ENCODE measurements around the gene RNF123. TPM values are rescaled to one million over a fixed set of nuclear protein-coding genes. Genes with fewer than 3 reads are reported as not detected.

RNF123 gene
- total and polyA plus RNA-seq, 4 donors, result 22.2 to 45.0 (median 23.1) TPM

DNA sequence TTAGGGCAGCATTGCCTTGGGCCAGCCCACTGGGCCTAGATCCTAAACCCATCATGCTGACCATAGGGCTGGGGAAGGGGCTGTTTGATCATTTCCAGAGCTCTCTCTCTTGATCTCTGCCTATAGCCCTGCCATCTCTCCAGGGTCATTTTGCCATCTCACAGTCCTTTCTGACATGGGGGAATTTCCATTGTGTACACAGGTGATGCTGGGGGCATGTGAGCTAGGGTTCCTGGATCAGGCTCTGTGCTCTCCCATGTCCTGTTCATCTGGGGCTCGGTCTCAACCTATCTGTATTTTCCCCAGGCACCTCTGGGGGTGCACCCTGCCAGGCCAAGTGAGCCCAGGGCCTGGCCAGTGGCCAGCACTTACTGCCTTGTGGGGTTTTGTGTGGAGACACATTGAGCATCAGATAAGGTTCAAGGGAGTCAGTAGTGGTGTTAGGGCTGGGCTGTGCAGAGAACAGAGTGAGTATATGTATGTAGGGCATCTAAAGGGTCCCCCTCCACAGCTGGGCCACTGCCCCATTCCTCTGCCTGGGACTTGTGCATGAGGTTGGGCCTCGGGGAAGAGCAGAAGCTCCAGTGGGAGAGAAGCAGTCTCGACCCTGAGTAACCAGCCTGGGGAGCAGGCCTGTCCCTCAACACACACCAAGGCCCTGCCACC is 40.9 kb upstream of the RNF123 start:
- TF ChIP-seq, protein P1, sequence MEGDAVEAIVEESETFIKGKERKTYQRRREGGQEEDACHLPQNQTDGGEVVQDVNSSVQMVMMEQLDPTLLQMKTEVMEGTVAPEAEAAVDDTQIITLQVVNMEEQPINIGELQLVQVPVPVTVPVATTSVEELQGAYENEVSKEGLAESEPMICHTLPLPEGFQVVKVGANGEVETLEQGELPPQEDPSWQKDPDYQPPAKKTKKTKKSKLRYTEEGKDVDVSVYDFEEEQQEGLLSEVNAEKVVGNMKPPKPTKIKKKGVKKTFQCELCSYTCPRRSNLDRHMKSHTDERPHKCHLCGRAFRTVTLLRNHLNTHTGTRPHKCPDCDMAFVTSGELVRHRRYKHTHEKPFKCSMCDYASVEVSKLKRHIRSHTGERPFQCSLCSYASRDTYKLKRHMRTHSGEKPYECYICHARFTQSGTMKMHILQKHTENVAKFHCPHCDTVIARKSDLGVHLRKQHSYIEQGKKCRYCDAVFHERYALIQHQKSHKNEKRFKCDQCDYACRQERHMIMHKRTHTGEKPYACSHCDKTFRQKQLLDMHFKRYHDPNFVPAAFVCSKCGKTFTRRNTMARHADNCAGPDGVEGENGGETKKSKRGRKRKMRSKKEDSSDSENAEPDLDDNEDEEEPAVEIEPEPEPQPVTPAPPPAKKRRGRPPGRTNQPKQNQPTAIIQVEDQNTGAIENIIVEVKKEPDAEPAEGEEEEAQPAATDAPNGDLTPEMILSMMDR (IDR thresholded peaks at IDR 0.05; ENCODE audit: control extremely low read depth, extremely low read depth), result no peak
- peaks cover 0 to 8% (median 2%) of the 10 kb centered on the region in 5 donors for H3K4me1 ChIP-seq (ENCODE audit: control insufficient read depth in 5 of 5, insufficient read depth in 5 of 5, low read length in 5 of 5)

DNA sequence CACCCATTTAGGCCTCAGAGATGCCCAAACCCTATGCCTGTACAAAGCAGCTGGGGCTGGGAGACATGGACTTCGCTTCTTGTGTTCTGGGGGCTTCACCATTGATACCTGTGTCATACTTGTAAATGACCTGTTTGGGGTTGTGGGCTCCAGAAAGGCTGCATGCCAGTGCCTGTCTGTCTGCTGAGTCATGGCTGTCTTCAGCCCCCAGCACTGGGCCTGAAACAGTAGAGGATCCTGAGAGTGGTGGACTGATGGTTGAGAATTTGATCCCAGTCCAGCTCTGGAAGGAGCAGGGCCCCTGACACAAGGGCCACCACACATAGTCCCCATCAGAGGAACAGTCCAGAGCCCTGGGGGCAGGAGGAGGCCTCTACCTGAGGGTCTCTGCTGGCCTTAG is 39.8 kb upstream of the RNF123 start:
- no peak for DNase-seq
- Histone ChIP-seq H3K27ac (ENCODE audit: low read depth in 1 of 2, low read length in 1 of 2) (no peak overlapping the region), H3K9me3 (ENCODE audit: control insufficient read depth in 4 of 4, insufficient read depth in 3 of 4, low read length in 3 of 4) (no peaks in the 10 kb centered on the region), H3K27me3 (ENCODE audit: control insufficient read depth in 3 of 3, insufficient read depth in 3 of 3, low read length in 2 of 3) (no peaks in the 10 kb centered on the region), H3K9ac (ENCODE audit: insufficient read depth in 1 of 2, low read length in 2 of 2) (no peak overlapping the region), H3K4me1 (ENCODE audit: control insufficient read depth in 5 of 5, insufficient read depth in 5 of 5, low read length in 5 of 5) (peaks cover 0 to 8% (median 2%) of the 10 kb centered on the region in 5 donors), H3K36me3 (ENCODE audit: control insufficient read depth in 4 of 4, insufficient read depth in 4 of 4, low read length in 4 of 4) (no peaks in the 10 kb centered on the region), H3K4me3 (no peak overlapping the region)
- no peak for ATAC-seq (ENCODE audit: insufficient read depth, low FRiP score)
- TF ChIP-seq, protein P1 (IDR thresholded peaks at IDR 0.05; ENCODE audit: control extremely low read depth, extremely low read depth), result no peak
- WGBS, 2 donors, result 96 to 98% methylated on average over 1 of the region's 1 CpG

More for the DNA sequence above, 40.9 kb upstream of the RNF123 start:
- peak overlapping the region in 1 of 2 donors; percentile 54 for H3K27ac ChIP-seq (ENCODE audit: low read depth in 1 of 2, low read length in 1 of 2)
- no peak overlapping the region for H3K9ac ChIP-seq (ENCODE audit: insufficient read depth in 1 of 2, low read length in 2 of 2)
- H3K27me3 ChIP-seq (ENCODE audit: control insufficient read depth in 3 of 3, insufficient read depth in 3 of 3, low read length in 2 of 3), result no peaks in the 10 kb centered on the region
- no peak for ATAC-seq (ENCODE audit: insufficient read depth, low FRiP score)
- no peak overlapping the region for H3K4me3 ChIP-seq
- WGBS, 2 donors, result 85% methylated on average over 3 of the region's 3 CpGs
- no peaks in the 10 kb centered on the region for H3K36me3 ChIP-seq (ENCODE audit: control insufficient read depth in 4 of 4, insufficient read depth in 4 of 4, low read length in 4 of 4)
- no peak for DNase-seq
- no peaks in the 10 kb centered on the region for H3K9me3 ChIP-seq (ENCODE audit: control insufficient read depth in 4 of 4, insufficient read depth in 3 of 4, low read length in 3 of 4)

DNA sequence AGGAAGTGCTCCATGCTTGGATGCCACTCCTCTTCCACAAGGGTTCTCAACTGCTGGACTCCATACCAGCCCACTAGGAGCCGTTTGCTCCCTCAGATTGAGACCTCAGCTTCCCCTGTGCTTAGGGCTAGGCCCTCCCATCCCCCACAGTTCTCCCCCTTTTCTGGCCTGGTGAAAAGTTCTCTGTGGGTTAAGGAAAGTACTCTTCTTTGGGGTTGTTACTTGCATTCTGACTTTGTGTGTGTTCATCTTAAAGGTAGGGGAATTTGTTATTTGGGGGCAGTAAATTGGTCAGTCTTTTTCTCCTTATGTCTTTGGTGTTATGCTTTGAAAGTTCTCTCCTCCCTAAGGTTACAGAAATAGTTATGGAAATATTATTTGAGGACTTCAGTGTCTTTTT is 39.2 kb upstream of the RNF123 start:
- Histone ChIP-seq H3K27ac (ENCODE audit: low read depth in 1 of 2, low read length in 1 of 2) (no peak overlapping the region), H3K9ac (ENCODE audit: insufficient read depth in 1 of 2, low read length in 2 of 2) (no peak overlapping the region), H3K4me1 (ENCODE audit: control insufficient read depth in 5 of 5, insufficient read depth in 5 of 5, low read length in 5 of 5) (peaks cover 0 to 8% (median 2%) of the 10 kb centered on the region in 5 donors), H3K9me3 (ENCODE audit: control insufficient read depth in 4 of 4, insufficient read depth in 3 of 4, low read length in 3 of 4) (no peaks in the 10 kb centered on the region), H3K4me3 (no peak overlapping the region), H3K36me3 (ENCODE audit: control insufficient read depth in 4 of 4, insufficient read depth in 4 of 4, low read length in 4 of 4) (no peaks in the 10 kb centered on the region), H3K27me3 (ENCODE audit: control insufficient read depth in 3 of 3, insufficient read depth in 3 of 3, low read length in 2 of 3) (no peaks in the 10 kb centered on the region)
- TF ChIP-seq, protein P1 (IDR thresholded peaks at IDR 0.05; ENCODE audit: control extremely low read depth, extremely low read depth), result no peak
- 23 to 79% methylated on average over 1 of the region's 1 CpG for WGBS, 2 donors
- no peak for DNase-seq
- no peak for ATAC-seq (ENCODE audit: insufficient read depth, low FRiP score)

DNA sequence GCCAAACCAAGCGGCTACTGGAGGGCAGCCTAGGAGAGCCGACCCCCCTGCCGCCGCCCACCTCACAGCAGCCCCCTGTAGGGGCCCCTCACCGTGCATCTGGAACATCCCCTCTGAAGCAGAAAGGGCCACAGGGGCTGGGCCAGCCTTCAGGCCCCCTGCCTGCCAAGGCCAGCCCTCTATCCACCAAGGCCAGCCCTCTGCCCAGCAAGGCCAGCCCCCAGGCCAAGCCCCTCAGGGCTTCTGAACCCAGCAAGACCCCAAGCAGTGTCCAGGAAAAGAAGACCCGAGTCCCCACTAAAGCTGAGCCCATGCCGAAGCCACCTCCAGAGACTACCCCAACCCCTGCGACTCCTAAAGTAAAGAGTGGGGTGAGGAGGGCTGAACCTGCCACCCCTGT is 38.7 kb upstream of the RNF123 start:
- DNase-seq (no peak), ATAC-seq (ENCODE audit: insufficient read depth, low FRiP score) (no peak)
- no peaks in the 10 kb centered on the region for H3K27me3 ChIP-seq (ENCODE audit: control insufficient read depth in 3 of 3, insufficient read depth in 3 of 3, low read length in 2 of 3)
- peaks cover 0 to 8% (median 2%) of the 10 kb centered on the region in 5 donors for H3K4me1 ChIP-seq (ENCODE audit: control insufficient read depth in 5 of 5, insufficient read depth in 5 of 5, low read length in 5 of 5)
- TF ChIP-seq, protein P1 (IDR thresholded peaks at IDR 0.05; ENCODE audit: control extremely low read depth, extremely low read depth), result no peak
- H3K9me3 ChIP-seq (ENCODE audit: control insufficient read depth in 4 of 4, insufficient read depth in 3 of 4, low read length in 3 of 4), result no peaks in the 10 kb centered on the region
- H3K4me3 ChIP-seq, result no peak overlapping the region
- no peak overlapping the region for H3K27ac ChIP-seq (ENCODE audit: low read depth in 1 of 2, low read length in 1 of 2)
- H3K36me3 ChIP-seq (ENCODE audit: control insufficient read depth in 4 of 4, insufficient read depth in 4 of 4, low read length in 4 of 4), result no peaks in the 10 kb centered on the region
- no peak overlapping the region for H3K9ac ChIP-seq (ENCODE audit: insufficient read depth in 1 of 2, low read length in 2 of 2)
- 75 to 77% methylated on average over 8 of the region's 8 CpGs for WGBS, 2 donors
